ENCODE data around the gene TRIO.

TRIO gene

GRCh38 chr5:14503681-14504331 is 360.7 kb downstream of the TRIO start (continued):
- TF ChIP-seq TSHZ2 (CRISPR knock-in tag; IDR thresholded peaks at IDR 0.05) (no peak), ESRRG (CRISPR knock-in tag; IDR thresholded peaks at IDR 0.05) (no peak)

GRCh38 chr5:14504332-14504727 is 361.2 kb downstream of the TRIO start:
- ATAC-seq = no peak
- TF ChIP-seq ZNF8 (CRISPR knock-in tag; IDR thresholded peaks at IDR 0.05) = no peak
- no peak for TF ChIP-seq CSDC2 (CRISPR knock-in tag; IDR thresholded peaks at IDR 0.05)

- no peak for ATAC-seq
- no peak for TF ChIP-seq TCF4 (CRISPR knock-in tag; IDR thresholded peaks at IDR 0.05; ENCODE audit: borderline replicate concordance)
- no peak for TF ChIP-seq PATZ1 (CRISPR knock-in tag; IDR thresholded peaks at IDR 0.05; ENCODE audit: borderline replicate concordance)
- TF ChIP-seq SNAI2 (CRISPR knock-in tag; IDR thresholded peaks at IDR 0.05) = no peak
- no peak for TF ChIP-seq ZFP30 (CRISPR knock-in tag; IDR thresholded peaks at IDR 0.05)
- TF ChIP-seq ESRRG (CRISPR knock-in tag; IDR thresholded peaks at IDR 0.05) = no peak
- no peak for TF ChIP-seq ISL1 (CRISPR knock-in tag; IDR thresholded peaks at IDR 0.05)
- TF ChIP-seq RARB (CRISPR knock-in tag; IDR thresholded peaks at IDR 0.05) = no peak
- no peak for TF ChIP-seq ZNF8 (CRISPR knock-in tag; IDR thresholded peaks at IDR 0.05)
- no peak for TF ChIP-seq CSDC2 (CRISPR knock-in tag; IDR thresholded peaks at IDR 0.05)
- no peak for TF ChIP-seq ZFP3 (CRISPR knock-in tag; IDR thresholded peaks at IDR 0.05)
Measured at GRCh38 chr5:14504816-14505215, 361.7 kb downstream of the TRIO start.

GRCh38 chr5:14505310-14506139 is 362.4 kb downstream of the TRIO start:
- no peak for ATAC-seq

GRCh38 chr5:14506140-14506538 is 363.0 kb downstream of the TRIO start:
- ATAC-seq = no peak

More at GRCh38 chr5:14505310-14506139, 362.4 kb downstream of the TRIO start:
- no peak for TF ChIP-seq OSR1 (CRISPR knock-in tag; IDR thresholded peaks at IDR 0.05)
- TF ChIP-seq ISL1 (CRISPR knock-in tag; IDR thresholded peaks at IDR 0.05) = no peak
- no peak for TF ChIP-seq ZNF565 (CRISPR knock-in tag; conservative IDR thresholded peaks at IDR 0.05; ENCODE audit: low read depth)

More at GRCh38 chr5:14506140-14506538, 363.0 kb downstream of the TRIO start:
- TF ChIP-seq ESRRG (CRISPR knock-in tag; IDR thresholded peaks at IDR 0.05) (no peak), GLIS3 (CRISPR knock-in tag; IDR thresholded peaks at IDR 0.05) (no peak), SNAI2 (CRISPR knock-in tag; IDR thresholded peaks at IDR 0.05) (no peak), TOX (CRISPR knock-in tag; IDR thresholded peaks at IDR 0.05; ENCODE audit: borderline replicate concordance) (no peak), BACH2 (CRISPR knock-in tag; IDR thresholded peaks at IDR 0.05; ENCODE audit: borderline replicate concordance) (no peak), CSDC2 (CRISPR knock-in tag; IDR thresholded peaks at IDR 0.05) (no peak), CSRNP3 (CRISPR knock-in tag; IDR thresholded peaks at IDR 0.05) (no peak), ZNF70 (CRISPR knock-in tag; IDR thresholded peaks at IDR 0.05) (no peak), ISL1 (CRISPR knock-in tag; IDR thresholded peaks at IDR 0.05) (no peak), ZNF565 (CRISPR knock-in tag; conservative IDR thresholded peaks at IDR 0.05; ENCODE audit: low read depth) (no peak), TSHZ2 (CRISPR knock-in tag; IDR thresholded peaks at IDR 0.05) (no peak), ZNF8 (CRISPR knock-in tag; IDR thresholded peaks at IDR 0.05) (no peak), CREB5 (CRISPR knock-in tag; IDR thresholded peaks at IDR 0.05; ENCODE audit: low read depth) (no peak), RARB (CRISPR knock-in tag; IDR thresholded peaks at IDR 0.05) (no peak), ZFP30 (CRISPR knock-in tag; IDR thresholded peaks at IDR 0.05) (no peak), ZFP3 (CRISPR knock-in tag; IDR thresholded peaks at IDR 0.05) (no peak), OSR1 (CRISPR knock-in tag; IDR thresholded peaks at IDR 0.05) (no peak), ZC3H10 (CRISPR knock-in tag; IDR thresholded peaks at IDR 0.05) (no peak)
